Naive thymus-derived CD8-positive, alpha-beta T cell (primary cell): ENCODE measurements around the gene APBA2. TPM values are rescaled to one million over a fixed set of nuclear protein-coding genes. Genes with fewer than 3 reads are reported as not detected.

Source experiments
- ATAC-seq, 2 donors: fragments of 150-1000 bp; cut with Tn5 transposase in 1 of 2; sonication (Bioruptor Pico), chemical (Tn5 transposase) in 1 of 2; 1 replicate in 1 of 2; 2 replicates in 1 of 2; pipeline ENCODE4 v1.10.0; 2021; ENCODE audit warnings: mild to moderate bottlenecking in 2 of 2, moderate library complexity in 2 of 2
- POLR2A ChIA-PET: fragments of 350-600 bp; sonication (Branson Sonifier 250); formaldehyde crosslinking; loops from one replicate; lab custom pipeline; 2021; ENCODE audit warnings: antibody characterized with exemption; lab: Charles Lee
- DNase-seq, 10 donors: peaks; one replicate each; pipeline versions ENCODE4 v3.0.0 to v3.0.0-alpha.2; 2020 to 2022
- H3K27ac Mint-ChIP-seq, 10 donors: one replicate each; pipeline ENCODE4 v1.8.0; 2020 to 2022; ENCODE audit warnings: mild to moderate bottlenecking in 10 of 10, mixed read lengths in 10 of 10, moderate library complexity in 4 of 10, inconsistent platforms in 1 of 10
- H3K27me3 Mint-ChIP-seq, 5 donors: one replicate each; pipeline ENCODE4 v1.8.0; 2021 to 2022; ENCODE audit warnings: mixed read lengths in 5 of 5
- H3K36me3 Mint-ChIP-seq, 3 donors: one replicate each; pipeline ENCODE4 v1.8.0; 2020 to 2022; ENCODE audit warnings: mixed read lengths in 3 of 3, mild to moderate bottlenecking in 2 of 3, inconsistent platforms in 1 of 3
- H3K4me1 Mint-ChIP-seq, 4 donors: one replicate each; pipeline ENCODE4 v1.8.0; 2021 to 2022; ENCODE audit warnings: mixed read lengths in 4 of 4
- H3K4me3 Mint-ChIP-seq, 10 donors: one replicate each; pipeline ENCODE4 v1.8.0; 2020 to 2022; ENCODE audit warnings: mild to moderate bottlenecking in 10 of 10, mixed read lengths in 10 of 10, moderate library complexity in 6 of 10, inconsistent platforms in 1 of 10
- H3K9me3 Mint-ChIP-seq, 9 donors: one replicate each; pipeline ENCODE4 v1.8.0; 2020 to 2022; ENCODE audit warnings: mixed read lengths in 9 of 9, mild to moderate bottlenecking in 3 of 9, inconsistent platforms in 1 of 9, moderate library complexity in 1 of 9
- polyA plus RNA-seq, 3 donors: library from polyadenylated mRNA; unstranded; fragments of 300-500 nt; fragmentation: Illumina TruSeq; gene quantifications; one replicate each; pipeline ENCODE4 v1.2.3, GENCODE V29; 2021
- total RNA-seq, 8 experiments: library from RNA in 2 of 8; stranded (reverse) in 2 of 8; gene quantifications; one replicate each; pipeline ENCODE4 v1.2.3 and lab custom pipeline; 2021 to 2026

The APBA2 gene
- total and polyA plus RNA-seq, 5 experiments from 2014 or later, result 75.5 to 216 (median 164) TPM

- Mint-ChIP-seq H3K27ac (peak overlapping the region; percentile 20 to 90 (median 79)), H3K4me1 (peaks cover 53 to 97% (median 86%) of the 10 kb centered on the region in 4 donors), H3K27me3 (no peaks in the 10 kb centered on the region), H3K9me3 (no peaks in the 10 kb centered on the region), H3K36me3 (peaks cover 0 to 8% (median 3%) of the 10 kb centered on the region in 3 donors), H3K4me3 (peak overlapping the region in 7 of 10 donors; percentile 13 to 76 (median 58))
- POLR2A ChIA-PET, result interaction anchor here (0.6 to 1.1 kb wide), 4 partner anchors 11 to 19 kb away, joined by 3 to 4 read pairs (median 4); no protein-coding TSS in a partner anchor
- ATAC-seq, result no peak
- no peak for DNase-seq
These were observed 14.5 kb downstream of the APBA2 start for GRCh38 chr15:28900041-28900891.

GRCh38 chr15:28900892-28901586, 15.3 kb downstream of the APBA2 start:
- H3K27ac Mint-ChIP-seq, result peak overlapping the region in 8 of 10 donors; percentile 20 to 91 (median 76)
- POLR2A ChIA-PET, result interaction anchor here (0.6 to 1.1 kb wide), 3 partner anchors 11 to 17 kb away, joined by 3 to 4 read pairs (median 3); no protein-coding TSS in a partner anchor
- ATAC-seq (no peak), DNase-seq (no peak)
- peaks cover 52 to 94% (median 87%) of the 10 kb centered on the region in 4 donors for H3K4me1 Mint-ChIP-seq
- H3K27me3 Mint-ChIP-seq, result no peaks in the 10 kb centered on the region
- H3K9me3 Mint-ChIP-seq, result no peaks in the 10 kb centered on the region
- peaks cover 0 to 8% (median 3%) of the 10 kb centered on the region in 3 donors for H3K36me3 Mint-ChIP-seq
- peak overlapping the region in 7 of 10 donors; percentile 13 to 76 (median 54) for H3K4me3 Mint-ChIP-seq

DNA sequence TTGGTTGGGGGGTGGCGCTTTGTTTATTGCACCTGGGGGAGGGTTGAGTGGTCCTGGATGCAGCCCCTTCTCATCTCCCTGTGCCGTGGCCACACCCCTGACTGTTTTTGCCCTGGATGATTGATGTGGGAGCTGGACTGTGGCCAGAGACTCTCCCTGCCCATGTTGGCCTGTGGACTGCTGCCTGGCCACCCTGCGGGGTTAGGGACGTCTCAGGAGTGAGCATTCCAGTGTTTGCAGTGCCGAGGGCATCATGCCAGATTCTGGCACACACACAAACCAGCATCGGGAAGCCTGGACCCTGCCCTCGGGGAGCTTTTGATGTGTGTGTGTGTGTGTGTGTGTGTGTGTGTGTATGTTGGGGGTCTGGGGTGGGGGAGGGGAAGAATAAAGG, 15.8 kb downstream of the APBA2 start:
- H3K9me3 Mint-ChIP-seq, result no peaks in the 10 kb centered on the region
- peaks cover 0 to 8% (median 3%) of the 10 kb centered on the region in 3 donors for H3K36me3 Mint-ChIP-seq
- no peaks in the 10 kb centered on the region for H3K27me3 Mint-ChIP-seq
- ATAC-seq (no peak), DNase-seq (no peak)
- POLR2A ChIA-PET, result interaction anchor here (1.0 to 2.9 kb wide), 3 partner anchors 10 to 14 kb away, joined by 3 to 12 read pairs (median 4); no protein-coding TSS in a partner anchor
- H3K27ac Mint-ChIP-seq, result peak overlapping the region in 6 of 10 donors; percentile 20 to 91 (median 63)
- H3K4me1 Mint-ChIP-seq, result peaks cover 55 to 95% (median 90%) of the 10 kb centered on the region in 4 donors
- peak overlapping the region in 2 of 10 donors; percentile 11 to 60 for H3K4me3 Mint-ChIP-seq

DNA sequence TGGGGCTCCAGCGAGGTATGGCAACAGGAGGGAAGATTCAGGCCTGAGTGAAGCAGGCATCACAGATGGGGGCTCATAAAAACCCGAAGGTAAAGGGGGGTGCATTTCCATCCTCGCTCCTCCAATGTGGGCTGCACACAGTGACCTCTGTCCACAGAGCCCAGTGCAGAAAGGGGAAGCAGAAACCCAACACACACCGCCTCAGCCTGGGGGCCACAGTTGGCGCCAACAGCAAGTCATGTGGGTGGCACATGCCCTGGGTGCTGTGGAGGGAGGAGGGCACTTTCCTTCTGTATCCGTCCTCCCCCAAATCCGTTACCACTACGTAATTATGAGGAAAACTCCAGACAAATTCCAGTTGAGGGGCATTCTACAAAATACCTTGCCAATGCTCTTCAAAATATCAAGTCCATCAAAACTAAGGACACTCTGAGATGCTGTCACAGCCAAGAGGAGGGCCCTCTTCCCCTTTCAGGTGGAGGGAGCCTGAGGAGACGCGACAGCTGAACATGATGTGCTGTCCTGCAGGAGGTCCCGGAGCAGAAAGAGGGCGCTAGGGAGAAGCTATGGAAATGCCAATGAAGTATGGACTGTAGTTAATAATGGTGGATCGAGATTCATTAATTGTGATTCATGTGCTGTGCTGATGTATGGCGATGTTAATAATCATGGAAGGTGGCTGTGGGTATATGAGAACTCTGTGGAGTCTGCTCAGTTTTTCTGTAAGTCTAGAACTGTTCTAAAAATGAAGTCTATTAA, 16.4 kb downstream of the APBA2 start:
- peak overlapping the region in 9 of 10 donors; percentile 22 to 91 (median 76) for H3K27ac Mint-ChIP-seq
- POLR2A ChIA-PET, result interaction anchor here (1.2 to 2.9 kb wide), 5 partner anchors 10 to 33 kb away, joined by 3 to 12 read pairs (median 4); no protein-coding TSS in a partner anchor
- H3K4me3 Mint-ChIP-seq, result peak overlapping the region in 6 of 10 donors; percentile 25 to 52 (median 40)

DNA sequence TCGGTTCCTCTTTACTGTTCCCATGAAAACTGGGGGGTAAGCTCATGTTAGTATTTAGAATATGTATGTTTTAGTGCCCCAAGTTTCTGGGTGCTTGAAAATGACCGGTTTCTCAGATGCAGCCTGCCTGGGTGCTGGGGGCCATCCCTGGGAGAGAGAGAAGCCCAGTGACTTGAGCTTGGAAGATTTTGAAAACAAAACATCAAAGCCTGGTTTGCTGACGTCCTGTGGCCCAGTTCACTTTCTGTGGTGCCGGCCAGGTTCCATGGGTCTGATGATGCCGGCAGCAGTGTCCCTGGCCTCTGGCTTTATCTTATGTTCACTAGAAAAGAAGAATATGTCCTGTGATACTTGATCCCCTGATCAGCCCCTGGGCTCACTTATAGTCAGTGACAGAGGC, 17.1 kb downstream of the APBA2 start:
- H3K4me1 Mint-ChIP-seq, result peaks cover 55 to 93% (median 90%) of the 10 kb centered on the region in 4 donors
- peaks cover 0 to 6% (median 2%) of the 10 kb centered on the region in 3 donors for H3K36me3 Mint-ChIP-seq
- no peak for ATAC-seq
- H3K27ac Mint-ChIP-seq, result peak overlapping the region; percentile 41 to 91 (median 73)
- no peaks in the 10 kb centered on the region for H3K9me3 Mint-ChIP-seq
- no peak for DNase-seq
- H3K4me3 Mint-ChIP-seq, result peak overlapping the region in 6 of 10 donors; percentile 39 to 52 (median 46)
- no peaks in the 10 kb centered on the region for H3K27me3 Mint-ChIP-seq
- POLR2A ChIA-PET, result interaction anchor here (1.2 to 2.9 kb wide), 5 partner anchors 10 to 33 kb away, joined by 3 to 12 read pairs (median 4); no protein-coding TSS in a partner anchor

More for the DNA sequence above, 16.4 kb downstream of the APBA2 start:
- ATAC-seq (no peak), DNase-seq (no peak)
- H3K36me3 Mint-ChIP-seq, result peaks cover 0 to 5% (median 3%) of the 10 kb centered on the region in 3 donors
- no peaks in the 10 kb centered on the region for H3K9me3 Mint-ChIP-seq
- peaks cover 55 to 95% (median 89%) of the 10 kb centered on the region in 4 donors for H3K4me1 Mint-ChIP-seq
- H3K27me3 Mint-ChIP-seq, result no peaks in the 10 kb centered on the region

GRCh38 chr15:28903555-28903954, 17.8 kb downstream of the APBA2 start:
- Mint-ChIP-seq H3K27ac (peak overlapping the region in 9 of 10 donors; percentile 41 to 91 (median 67)), H3K27me3 (no peaks in the 10 kb centered on the region), H3K9me3 (no peaks in the 10 kb centered on the region), H3K4me3 (peak overlapping the region in 6 of 10 donors; percentile 28 to 60 (median 43)), H3K4me1 (peaks cover 50 to 90% (median 86%) of the 10 kb centered on the region in 4 donors), H3K36me3 (peaks cover 0 to 6% (median 2%) of the 10 kb centered on the region in 3 donors)
- ATAC-seq (no peak), DNase-seq (no peak)
- POLR2A ChIA-PET, result interaction anchor here (1.2 to 2.9 kb wide), 5 partner anchors 9 to 32 kb away, joined by 3 to 12 read pairs (median 4); no protein-coding TSS in a partner anchor

- peak overlapping the region in 9 of 10 donors; percentile 16 to 82 (median 53) for H3K4me3 Mint-ChIP-seq
- H3K27ac Mint-ChIP-seq, result peak overlapping the region in 9 of 10 donors; percentile 41 to 91 (median 76)
- no peaks in the 10 kb centered on the region for H3K27me3 Mint-ChIP-seq
- DNase-seq (no peak), ATAC-seq (no peak)
- POLR2A ChIA-PET, result interaction anchor here (1.7 to 2.9 kb wide), 3 partner anchors 9 to 25 kb away, joined by 4 to 12 read pairs (median 9); no protein-coding TSS in a partner anchor
- peaks cover 49 to 89% (median 86%) of the 10 kb centered on the region in 4 donors for H3K4me1 Mint-ChIP-seq
- H3K9me3 Mint-ChIP-seq, result no peaks in the 10 kb centered on the region
- peaks cover under 1 to 9% (median 5%) of the 10 kb centered on the region in 3 donors for H3K36me3 Mint-ChIP-seq
These were observed 18.2 kb downstream of the APBA2 start for GRCh38 chr15:28904003-28904402.

GRCh38 chr15:28904541-28905315, 19.0 kb downstream of the APBA2 start:
- POLR2A ChIA-PET, result interaction anchor here (1.2 to 2.9 kb wide), 3 partner anchors 8 to 14 kb away, joined by 3 to 12 read pairs (median 9); no protein-coding TSS in a partner anchor
- Mint-ChIP-seq H3K9me3 (no peaks in the 10 kb centered on the region), H3K4me1 (peaks cover 46 to 89% (median 86%) of the 10 kb centered on the region in 4 donors), H3K27me3 (no peaks in the 10 kb centered on the region), H3K27ac (peak overlapping the region; percentile 67 to 91 (median 77)), H3K4me3 (peak overlapping the region in 8 of 10 donors; percentile 0 to 82 (median 54)), H3K36me3 (peaks cover 4 to 11% (median 6%) of the 10 kb centered on the region in 3 donors)
- peak; percentile 27 to 34 for ATAC-seq
- no peak for DNase-seq

- DNase-seq (no peak), ATAC-seq (no peak)
- no peaks in the 10 kb centered on the region for H3K27me3 Mint-ChIP-seq
- H3K4me3 Mint-ChIP-seq, result peak overlapping the region in 4 of 10 donors; percentile 4 to 53 (median 12)
- no peaks in the 10 kb centered on the region for H3K9me3 Mint-ChIP-seq
- peaks cover 4 to 11% (median 6%) of the 10 kb centered on the region in 3 donors for H3K36me3 Mint-ChIP-seq
- POLR2A ChIA-PET, result interaction anchor here (1.2 kb wide), 1 partner anchor 23 kb away, joined by 3 read pairs; no protein-coding TSS in a partner anchor
- H3K4me1 Mint-ChIP-seq, result peaks cover 48 to 88% (median 86%) of the 10 kb centered on the region in 4 donors
- H3K27ac Mint-ChIP-seq, result peak overlapping the region in 9 of 10 donors; percentile 2 to 82 (median 70)
These were observed 21.7 kb downstream of the APBA2 start for GRCh38 chr15:28907338-28907960.

DNA sequence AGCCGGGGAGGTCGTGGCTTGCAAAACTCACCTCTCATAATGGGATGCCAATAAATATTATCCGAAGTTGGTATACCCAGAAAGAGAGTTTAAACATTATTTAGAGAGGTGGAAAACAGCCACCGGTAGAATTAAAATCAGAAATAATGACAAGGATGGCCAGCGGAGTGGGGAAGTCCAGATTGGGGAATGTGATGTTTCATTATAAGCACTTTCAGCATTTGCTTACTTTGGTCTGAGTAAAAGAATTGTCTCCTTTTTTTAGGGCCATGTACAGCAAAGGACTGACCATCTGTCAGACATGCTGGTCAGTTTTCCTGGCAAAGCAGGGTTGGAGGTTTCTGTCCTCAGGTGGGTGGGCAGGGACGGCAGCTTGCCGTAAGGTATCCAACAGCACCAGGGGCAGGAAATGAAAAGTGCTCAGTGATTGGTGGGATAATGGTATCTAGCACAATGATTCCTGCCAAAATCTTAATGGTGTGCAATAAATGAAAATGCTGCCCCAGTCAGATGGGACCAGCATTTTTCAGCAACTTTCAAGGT, 24.3 kb downstream of the APBA2 start:
- POLR2A ChIA-PET, result interaction anchor here (1.2 kb wide), 1 partner anchor 23 kb away, joined by 3 read pairs; no protein-coding TSS in a partner anchor
- H3K9me3 Mint-ChIP-seq, result no peaks in the 10 kb centered on the region
- ATAC-seq (no peak), DNase-seq (no peak)
- peak overlapping the region in 2 of 10 donors; percentile 26 to 33 for H3K4me3 Mint-ChIP-seq
- H3K27me3 Mint-ChIP-seq, result no peaks in the 10 kb centered on the region
- peaks cover 36 to 76% (median 69%) of the 10 kb centered on the region in 4 donors for H3K4me1 Mint-ChIP-seq
- peak overlapping the region in 6 of 10 donors; percentile 27 to 83 (median 74) for H3K27ac Mint-ChIP-seq
- peaks cover 4 to 9% (median 6%) of the 10 kb centered on the region in 3 donors for H3K36me3 Mint-ChIP-seq
